HUES6 (cell line): ENCODE results near the gene CFP.

Experiments
- H3K27ac ChIP-seq: 2 replicates; pipeline ENCODE4 v1.7.0; 2013; ENCODE audit warnings: low read depth, mild to moderate bottlenecking, low read length, inconsistent platforms
- H3K27me3 ChIP-seq: 2 replicates; pipeline ENCODE4 v1.6.1; 2013; ENCODE audit warnings: low read length; ENCODE audit not compliant: control insufficient read depth, insufficient read depth
- H3K36me3 ChIP-seq: 2 replicates; pipeline ENCODE4 v1.6.1; 2013; ENCODE audit warnings: low read length; ENCODE audit not compliant: control insufficient read depth, insufficient read depth
- H3K4me1 ChIP-seq: 2 replicates; pipeline ENCODE4 v1.6.1; 2013; ENCODE audit warnings: low read length; ENCODE audit not compliant: control insufficient read depth, insufficient read depth
- H3K4me3 ChIP-seq: 2 replicates; pipeline ENCODE4 v1.5.1; 2013; ENCODE audit warnings: low read depth, low read length
- H3K9ac ChIP-seq: one replicate; pipeline ENCODE4 v1.6.1; 2013; ENCODE audit warnings: mild to moderate bottlenecking, low read length
- H3K9me3 ChIP-seq: 2 replicates; pipeline ENCODE4 v1.6.1; 2013; ENCODE audit warnings: low read depth, low read length; ENCODE audit not compliant: control insufficient read depth, insufficient read depth

CFP gene

GRCh38 chrX:47651043-47651905, 21.5 kb upstream of the CFP start:
- H3K27ac ChIP-seq: no peak overlapping the region
- H3K36me3 ChIP-seq: peaks cover 31% of the 10 kb centered on the region
- peaks cover 9% of the 10 kb centered on the region; the same call in 1 of the 2 replicates for H3K4me1 ChIP-seq
- H3K27me3 ChIP-seq: no peaks in the 10 kb centered on the region
- H3K9ac ChIP-seq: peak overlapping the region; percentile 47
- H3K4me3 ChIP-seq: peak overlapping the region; percentile 69
- H3K9me3 ChIP-seq: peaks cover 5% of the 10 kb centered on the region; the same call in 1 of the 2 replicates

- peaks cover 22% of the 10 kb centered on the region for H3K36me3 ChIP-seq
- peaks cover 3% of the 10 kb centered on the region; the same call in 1 of the 2 replicates for H3K9me3 ChIP-seq
- H3K9ac ChIP-seq: peak within 1 kb of the TSS; percentile 84
- H3K4me1 ChIP-seq: peaks cover 9% of the 10 kb centered on the region; the same call in 1 of the 2 replicates
- H3K27ac ChIP-seq: peak within 1 kb of the TSS; percentile 29; the same call in 1 of the 2 replicates
- peak within 1 kb of the TSS; percentile 90 for H3K4me3 ChIP-seq
- H3K27me3 ChIP-seq: no peaks in the 10 kb centered on the region
Observed at GRCh38 chrX:47650164-47651042, 20.7 kb upstream of the CFP start, which contains the start of gene ELK1. Gene ELK1 (minus strand): TSS chrX:47650563. CDS start chrX:47641441, 9,122 bp downstream.

GRCh38 chrX:47649781-47650163, 20.0 kb upstream of the CFP start:
- Histone ChIP-seq H3K4me3 (peak overlapping the region; percentile 90), H3K27me3 (no peaks in the 10 kb centered on the region), H3K27ac (no peak overlapping the region), H3K4me1 (peaks cover 9% of the 10 kb centered on the region; the same call in 1 of the 2 replicates), H3K9me3 (peaks cover 2% of the 10 kb centered on the region; the same call in 1 of the 2 replicates), H3K9ac (peak overlapping the region; percentile 84), H3K36me3 (peaks cover 18% of the 10 kb centered on the region)

GRCh38 chrX:47649271-47649670, 19.5 kb upstream of the CFP start:
- no peaks in the 10 kb centered on the region for H3K27me3 ChIP-seq
- H3K9me3 ChIP-seq: peaks cover 2% of the 10 kb centered on the region; the same call in 1 of the 2 replicates
- H3K4me3 ChIP-seq: peak overlapping the region; percentile 90
- peaks cover 9% of the 10 kb centered on the region; the same call in 1 of the 2 replicates for H3K4me1 ChIP-seq
- H3K36me3 ChIP-seq: peaks cover 18% of the 10 kb centered on the region
- H3K27ac ChIP-seq: no peak overlapping the region
- H3K9ac ChIP-seq: peak overlapping the region; percentile 23

GRCh38 chrX:47648376-47648775, 18.6 kb upstream of the CFP start:
- H3K9ac ChIP-seq: no peak overlapping the region
- no peak overlapping the region for H3K27ac ChIP-seq
- H3K9me3 ChIP-seq: peaks cover 2% of the 10 kb centered on the region; the same call in 1 of the 2 replicates
- peaks cover 9% of the 10 kb centered on the region; the same call in 1 of the 2 replicates for H3K4me1 ChIP-seq
- no peaks in the 10 kb centered on the region for H3K27me3 ChIP-seq
- H3K36me3 ChIP-seq: peaks cover 14% of the 10 kb centered on the region
- 0 out of 2 replicates have a peak overlapping the region, but pooled peaks have one; percentile 90 for H3K4me3 ChIP-seq

GRCh38 chrX:47646636-47647035, 16.9 kb upstream of the CFP start:
- no peaks in the 10 kb centered on the region for H3K27me3 ChIP-seq
- H3K36me3 ChIP-seq: peaks cover 7% of the 10 kb centered on the region; the same call in 1 of the 2 replicates
- peaks cover 2% of the 10 kb centered on the region; the same call in 1 of the 2 replicates for H3K9me3 ChIP-seq
- no peak overlapping the region for H3K27ac ChIP-seq
- peaks cover 9% of the 10 kb centered on the region; the same call in 1 of the 2 replicates for H3K4me1 ChIP-seq
- H3K9ac ChIP-seq: no peak overlapping the region
- H3K4me3 ChIP-seq: no peak overlapping the region

- Histone ChIP-seq H3K9me3 (peaks cover 10% of the 10 kb centered on the region), H3K36me3 (peaks cover 18% of the 10 kb centered on the region), H3K4me3 (no peak overlapping the region), H3K27me3 (no peaks in the 10 kb centered on the region), H3K27ac (no peak overlapping the region), H3K4me1 (peaks cover 4% of the 10 kb centered on the region; the same call in 1 of the 2 replicates), H3K9ac (no peak overlapping the region)
Observed at GRCh38 chrX:47645530-47645929, 15.8 kb upstream of the CFP start.

GRCh38 chrX:47644557-47645091, 14.9 kb upstream of the CFP start:
- Histone ChIP-seq H3K36me3 (peaks cover 28% of the 10 kb centered on the region), H3K27ac (no peak overlapping the region), H3K27me3 (no peaks in the 10 kb centered on the region), H3K4me1 (peaks cover 4% of the 10 kb centered on the region; the same call in 1 of the 2 replicates), H3K9me3 (peaks cover 17% of the 10 kb centered on the region), H3K4me3 (no peak overlapping the region), H3K9ac (no peak overlapping the region)

GRCh38 chrX:47643926-47644325, 14.2 kb upstream of the CFP start:
- H3K4me3 ChIP-seq: no peak overlapping the region
- no peak overlapping the region for H3K9ac ChIP-seq
- no peaks in the 10 kb centered on the region for H3K27me3 ChIP-seq
- H3K4me1 ChIP-seq: no peaks in the 10 kb centered on the region; the same call in 1 of the 2 replicates
- H3K36me3 ChIP-seq: peaks cover 34% of the 10 kb centered on the region
- peaks cover 20% of the 10 kb centered on the region for H3K9me3 ChIP-seq
- no peak overlapping the region for H3K27ac ChIP-seq

GRCh38 chrX:47638816-47639215, 9.1 kb upstream of the CFP start:
- Histone ChIP-seq H3K27ac (no peak overlapping the region), H3K36me3 (peaks cover 62% of the 10 kb centered on the region), H3K27me3 (no peaks in the 10 kb centered on the region), H3K9ac (no peak overlapping the region), H3K4me1 (no peaks in the 10 kb centered on the region; the same call in 1 of the 2 replicates), H3K4me3 (no peak overlapping the region), H3K9me3 (peaks cover 24% of the 10 kb centered on the region)
